ENCODE results near the gene FGGY. TPM values are rescaled to one million over a fixed set of nuclear protein-coding genes. Genes with fewer than 3 reads are reported as not detected.

The FGGY gene
- total and polyA plus RNA-seq, 2 donors (not counting 3 experiments of a cell fraction or from before 2014, with no cell fraction given), result 5.6 to 6.4 TPM

DNA sequence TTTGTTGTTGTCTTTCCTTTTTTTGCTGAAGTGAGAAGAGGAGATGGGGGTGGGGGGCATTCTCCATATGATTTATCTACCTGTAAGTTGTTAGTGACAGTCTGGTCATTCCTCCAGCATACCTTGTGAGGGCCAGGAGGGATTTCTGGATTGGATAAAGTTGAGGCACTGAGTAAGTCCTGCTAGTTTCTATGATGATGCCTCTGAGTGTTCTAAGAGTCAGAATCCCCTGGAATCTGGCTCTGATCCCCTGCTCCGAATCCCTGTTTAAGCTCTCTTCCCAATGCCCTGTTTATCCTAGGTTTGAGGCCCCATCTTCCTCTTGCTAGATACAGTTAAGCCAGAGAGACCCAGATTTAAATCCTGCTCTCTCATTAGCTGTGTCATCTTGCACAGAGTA lies 434.7 kb downstream of the FGGY start:
- ChIA-PET CTCF (interaction anchor here (1.2 to 3.0 kb wide), 5 partner anchors 9 to 1079 kb away, joined by 3 to 17 read pairs (median 5); no protein-coding TSS in a partner anchor), POLR2A (no interaction called here)
- Histone ChIP-seq H3K27ac (ENCODE audit: insufficient read depth, low read depth, low read length) (peak overlapping the region; percentile 79), H3K9ac (replicated peaks; ENCODE audit: extremely low read depth, insufficient read depth, low read length) (peak overlapping the region; percentile 16), H3K9me3 (replicated peaks; ENCODE audit: control insufficient read depth, insufficient read depth, low read length) (no peaks in the 10 kb centered on the region), H3K9me1 (replicated peaks; ENCODE audit: control insufficient read depth, extremely low read depth, insufficient read depth, low read length) (no peaks in the 10 kb centered on the region), H3K4me1 (ENCODE audit: control insufficient read depth, extremely low read depth, insufficient read depth, low read length) (peaks cover 15% of the 10 kb centered on the region), H3K4me3 (replicated peaks in 1 of 3; ENCODE audit: insufficient read depth in 1 of 3, low read depth in 1 of 3, low read length in 3 of 3) (no peak overlapping the region), H3K4me2 (ENCODE audit: insufficient read depth, low read length) (no peak overlapping the region), H2AFZ (ENCODE audit: low read depth, low read length) (peak overlapping the region; percentile 76), H4K20me1 (replicated peaks; ENCODE audit: control insufficient read depth, extremely low read depth, insufficient read depth, low read length) (no peaks in the 10 kb centered on the region), H3K27me3 (ENCODE audit: control insufficient read depth in 2 of 2, insufficient read depth in 2 of 2, low read length in 2 of 2) (no peaks in the 10 kb centered on the region), H3K36me3 (ENCODE audit: control insufficient read depth in 2 of 2, extremely low read depth in 1 of 2, insufficient read depth in 2 of 2, low read length in 2 of 2) (no peaks in the 10 kb centered on the region), H3K79me2 (ENCODE audit: control insufficient read depth, insufficient read depth, low read length) (no peaks in the 10 kb centered on the region)
- TF ChIP-seq POLR2AphosphoS5 (IDR thresholded peaks at IDR 0.05; ENCODE audit: insufficient read depth, low read depth, low read length), result no peak
- no peak for TF ChIP-seq JUN (IDR thresholded peaks at IDR 0.05; ENCODE audit: borderline replicate concordance, insufficient read depth, insufficient read length, low read depth)
- TF ChIP-seq, protein P1, sequence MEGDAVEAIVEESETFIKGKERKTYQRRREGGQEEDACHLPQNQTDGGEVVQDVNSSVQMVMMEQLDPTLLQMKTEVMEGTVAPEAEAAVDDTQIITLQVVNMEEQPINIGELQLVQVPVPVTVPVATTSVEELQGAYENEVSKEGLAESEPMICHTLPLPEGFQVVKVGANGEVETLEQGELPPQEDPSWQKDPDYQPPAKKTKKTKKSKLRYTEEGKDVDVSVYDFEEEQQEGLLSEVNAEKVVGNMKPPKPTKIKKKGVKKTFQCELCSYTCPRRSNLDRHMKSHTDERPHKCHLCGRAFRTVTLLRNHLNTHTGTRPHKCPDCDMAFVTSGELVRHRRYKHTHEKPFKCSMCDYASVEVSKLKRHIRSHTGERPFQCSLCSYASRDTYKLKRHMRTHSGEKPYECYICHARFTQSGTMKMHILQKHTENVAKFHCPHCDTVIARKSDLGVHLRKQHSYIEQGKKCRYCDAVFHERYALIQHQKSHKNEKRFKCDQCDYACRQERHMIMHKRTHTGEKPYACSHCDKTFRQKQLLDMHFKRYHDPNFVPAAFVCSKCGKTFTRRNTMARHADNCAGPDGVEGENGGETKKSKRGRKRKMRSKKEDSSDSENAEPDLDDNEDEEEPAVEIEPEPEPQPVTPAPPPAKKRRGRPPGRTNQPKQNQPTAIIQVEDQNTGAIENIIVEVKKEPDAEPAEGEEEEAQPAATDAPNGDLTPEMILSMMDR (IDR thresholded peaks at IDR 0.05; ENCODE audit: extremely low read depth in 1 of 2, insufficient read depth in 1 of 2, low read depth in 1 of 2, low read length in 2 of 2), result no peak
- TF ChIP-seq POLR2A (IDR thresholded peaks at IDR 0.05; ENCODE audit: low read depth, low read length), result no peak
- TF ChIP-seq, protein P2, sequence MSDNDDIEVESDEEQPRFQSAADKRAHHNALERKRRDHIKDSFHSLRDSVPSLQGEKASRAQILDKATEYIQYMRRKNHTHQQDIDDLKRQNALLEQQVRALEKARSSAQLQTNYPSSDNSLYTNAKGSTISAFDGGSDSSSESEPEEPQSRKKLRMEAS (IDR thresholded peaks at IDR 0.05; ENCODE audit: insufficient read depth, insufficient read length), result no peak
- TF ChIP-seq EZH2 (IDR thresholded peaks at IDR 0.05; ENCODE audit: borderline replicate concordance, low read depth, low read length, severe bottlenecking), result no peak
- no peak for TF ChIP-seq MYC (IDR thresholded peaks at IDR 0.05; ENCODE audit: low read depth, low read length)
- TF ChIP-seq FOS (IDR thresholded peaks at IDR 0.05; ENCODE audit: borderline replicate concordance, insufficient read depth, low read length), result no peak
- TF ChIP-seq GATA2 (IDR thresholded peaks at IDR 0.05; ENCODE audit: insufficient read depth, insufficient read length, low read depth, low read length), result no peak
- no peak for DNase-seq (ENCODE audit: low read depth, low spot score)
- dilution Hi-C loops (cut with MboI; ENCODE audit: extremely low pct_ligation_motif_present, low sequenced_read_pairs) (no loop called here), intact Hi-C loops (cut with micrococcal nuclease) (loop anchor here (1.0 kb wide), 2 partner anchors 12 to 19 kb away; no protein-coding TSS in a partner anchor)
- no peak for FAIRE-seq
- no TSS peak for BruUV-seq (replicated peaks)

Data from endothelial cell of umbilical vein (primary cell).